ENCODE data around the gene AQP1.

The AQP1 gene

GRCh38 chr7:30968294-30968693 is 56.6 kb downstream of the AQP1 start:
- Mint-ChIP-seq H3K27me3 (ENCODE audit: low read depth, poor library complexity) (peaks cover 32% of the 10 kb centered on the region), H3K4me1 (peaks cover 9% of the 10 kb centered on the region)
- no peak for DNase-seq

GRCh38 chr7:30968747-30969603 is 57.3 kb downstream of the AQP1 start:
- Mint-ChIP-seq H3K36me3 (ENCODE audit: low read depth) (no peaks in the 10 kb centered on the region), H3K27me3 (ENCODE audit: low read depth, poor library complexity) (peaks cover 29% of the 10 kb centered on the region), H3K9me3 (no peaks in the 10 kb centered on the region), H3K4me1 (peaks cover 9% of the 10 kb centered on the region), H3K27ac (no peak overlapping the region), H3K4me3 (no peak overlapping the region)
- DNase-seq = no peak
- no peak for TF ChIP-seq CTCF (IDR thresholded peaks at IDR 0.05)

More at GRCh38 chr7:30968294-30968693, 56.6 kb downstream of the AQP1 start:
- Mint-ChIP-seq H3K9me3 (no peaks in the 10 kb centered on the region), H3K4me3 (no peak overlapping the region), H3K27ac (no peak overlapping the region), H3K36me3 (ENCODE audit: low read depth) (no peaks in the 10 kb centered on the region)
- no peak for TF ChIP-seq CTCF (IDR thresholded peaks at IDR 0.05)

- no peak overlapping the region for H3K27ac Mint-ChIP-seq
- no peak for DNase-seq
- no peak overlapping the region for H3K4me3 Mint-ChIP-seq
- H3K27me3 Mint-ChIP-seq (ENCODE audit: low read depth, poor library complexity) = peaks cover 30% of the 10 kb centered on the region
- no peaks in the 10 kb centered on the region for H3K9me3 Mint-ChIP-seq
- peaks cover 9% of the 10 kb centered on the region for H3K4me1 Mint-ChIP-seq
- TF ChIP-seq CTCF (IDR thresholded peaks at IDR 0.05) = no peak
- no peaks in the 10 kb centered on the region for H3K36me3 Mint-ChIP-seq (ENCODE audit: low read depth)
Measured at GRCh38 chr7:30969604-30969970, 57.9 kb downstream of the AQP1 start.

- Mint-ChIP-seq H3K36me3 (ENCODE audit: low read depth) (no peaks in the 10 kb centered on the region), H3K4me3 (no peak overlapping the region), H3K9me3 (no peaks in the 10 kb centered on the region), H3K27me3 (ENCODE audit: low read depth, poor library complexity) (peaks cover 28% of the 10 kb centered on the region), H3K27ac (no peak overlapping the region), H3K4me1 (peaks cover 9% of the 10 kb centered on the region)
- no peak for TF ChIP-seq CTCF (IDR thresholded peaks at IDR 0.05)
- DNase-seq = no peak
Measured at GRCh38 chr7:30970074-30970473, 58.4 kb downstream of the AQP1 start.

- H3K36me3 Mint-ChIP-seq (ENCODE audit: low read depth) = no peaks in the 10 kb centered on the region
- no peak overlapping the region for H3K4me3 Mint-ChIP-seq
- TF ChIP-seq CTCF (IDR thresholded peaks at IDR 0.05) = no peak
- H3K27ac Mint-ChIP-seq = no peak overlapping the region
- no peaks in the 10 kb centered on the region for H3K9me3 Mint-ChIP-seq
- DNase-seq = peak; percentile 32
- peaks cover 9% of the 10 kb centered on the region for H3K4me1 Mint-ChIP-seq
- H3K27me3 Mint-ChIP-seq (ENCODE audit: low read depth, poor library complexity) = peaks cover 28% of the 10 kb centered on the region
Measured at GRCh38 chr7:30970594-30971094, 59.0 kb downstream of the AQP1 start.

GRCh38 chr7:30971440-30971839 is 59.8 kb downstream of the AQP1 start:
- H3K36me3 Mint-ChIP-seq (ENCODE audit: low read depth) = no peaks in the 10 kb centered on the region
- H3K27me3 Mint-ChIP-seq (ENCODE audit: low read depth, poor library complexity) = peaks cover 34% of the 10 kb centered on the region
- H3K4me1 Mint-ChIP-seq = peaks cover 9% of the 10 kb centered on the region
- no peak overlapping the region for H3K27ac Mint-ChIP-seq
- no peak overlapping the region for H3K4me3 Mint-ChIP-seq
- TF ChIP-seq CTCF (IDR thresholded peaks at IDR 0.05) = no peak
- H3K9me3 Mint-ChIP-seq = no peaks in the 10 kb centered on the region
- no peak for DNase-seq
